GM18861 (cell line): ENCODE data around the gene FNDC3A.
A peak's percentile ranks its signal among the peaks of the same experiment; 100 is the strongest.
"Not testable (repeated sequence)": the region's sequence is repeated elsewhere in the genome, so short reads cannot be mapped to it uniquely, and the experiment has no call there.

Experiments used
- ATAC-seq: cut with Tn5 transposase; IDR thresholded peaks from one replicate; pipeline ENCODE4 v1.9.1; 2021; ENCODE audit not compliant: unreplicated experiment

The FNDC3A gene

DNA sequence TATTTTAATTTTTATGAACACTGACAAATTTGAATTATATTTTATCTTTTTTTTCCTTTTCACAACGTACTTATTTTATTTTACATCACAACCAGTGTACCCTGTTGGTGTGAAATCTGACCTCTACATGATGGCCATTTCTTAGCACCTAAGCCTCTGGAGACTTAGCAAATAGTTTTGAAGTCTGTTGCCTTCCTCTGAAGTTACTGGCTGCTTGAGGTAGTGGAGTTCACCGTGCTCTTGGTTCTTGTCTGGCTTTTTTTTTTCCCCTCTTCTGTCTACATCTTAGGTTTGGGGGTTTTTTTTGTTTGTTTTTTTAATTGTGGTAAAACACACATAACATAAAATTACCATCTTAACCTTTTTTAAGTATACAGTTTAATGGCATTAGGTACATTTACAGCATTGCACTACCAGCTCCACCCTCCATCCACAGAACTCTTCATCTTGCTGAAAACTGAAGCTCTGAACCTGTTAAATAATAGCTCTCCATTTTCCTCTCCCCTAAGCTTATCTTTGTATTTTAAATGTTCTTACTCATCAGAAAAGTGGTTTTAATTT, 150.3 kb downstream of the FNDC3A start:
- no peak for ATAC-seq

- no peak for ATAC-seq
Observed at GRCh38 chr13:49132479-49133002, 156.8 kb downstream of the FNDC3A start.

- ATAC-seq = no peak
Observed at GRCh38 chr13:49134305-49134704, 158.6 kb downstream of the FNDC3A start.

DNA sequence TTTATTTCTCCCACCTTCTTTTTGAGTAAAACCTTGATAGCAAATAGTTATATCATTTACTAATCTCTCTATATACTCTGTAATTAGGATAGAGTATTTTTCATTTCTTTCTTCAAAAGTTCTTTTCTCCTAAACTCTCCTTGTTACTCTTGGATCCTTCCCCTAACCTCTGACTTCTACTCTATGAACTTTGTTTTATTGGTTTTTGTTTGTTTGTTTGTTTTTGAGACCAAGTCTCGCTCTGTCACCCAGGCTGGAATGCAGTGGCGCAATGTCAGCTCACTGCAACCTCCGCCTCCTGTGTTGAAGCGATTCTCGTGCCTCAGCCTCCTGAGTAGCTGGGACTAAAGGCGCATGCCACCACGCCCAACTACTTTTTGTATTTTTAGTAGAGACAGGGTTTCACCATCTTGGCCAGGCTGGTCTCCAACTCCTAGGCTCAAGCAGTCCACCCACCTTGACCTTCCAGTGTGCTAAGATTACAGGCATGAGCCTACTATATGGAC, 161.5 kb downstream of the FNDC3A start:
- ATAC-seq = not testable (repeated sequence)

GRCh38 chr13:49140910-49141611, 165.3 kb downstream of the FNDC3A start:
- peak; percentile 53 for ATAC-seq

- ATAC-seq = no peak
Observed at GRCh38 chr13:49146950-49147355, 171.2 kb downstream of the FNDC3A start.

GRCh38 chr13:49148405-49148804, 172.7 kb downstream of the FNDC3A start:
- ATAC-seq = no peak

DNA sequence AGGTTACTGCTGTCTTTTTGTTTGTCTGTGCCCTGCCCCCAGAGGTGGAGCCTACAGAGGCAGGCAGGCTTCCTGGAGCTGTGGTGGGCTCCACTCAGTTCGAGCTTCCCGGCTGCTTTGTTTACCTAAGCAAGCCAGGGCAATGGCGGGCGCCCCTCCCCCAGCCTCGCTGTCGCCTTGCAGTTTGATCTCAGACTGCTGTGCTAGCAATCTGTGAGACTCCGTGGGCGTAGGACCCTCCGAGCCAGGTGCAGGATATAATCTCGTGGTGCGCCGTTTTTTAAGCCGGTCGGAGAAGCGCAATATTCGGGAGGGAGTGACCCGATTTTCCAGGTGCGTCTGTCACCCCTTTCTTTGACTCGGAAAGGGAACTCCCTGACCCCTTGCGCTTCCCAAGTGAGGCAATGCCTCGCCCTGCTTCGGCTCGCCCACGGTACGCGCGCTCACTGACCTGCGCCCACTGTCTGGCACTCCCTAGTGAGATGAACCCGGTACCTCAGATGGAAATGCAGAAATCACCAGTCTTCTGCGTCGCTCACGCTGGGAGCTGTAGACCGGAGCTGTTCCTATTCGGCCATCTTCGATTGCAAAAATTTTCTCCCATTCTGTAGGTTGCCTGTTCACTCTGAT, 182.4 kb downstream of the FNDC3A start:
- ATAC-seq = not testable (repeated sequence)

GRCh38 chr13:49163162-49163561, 187.4 kb downstream of the FNDC3A start:
- not testable (repeated sequence) for ATAC-seq

- ATAC-seq = no peak
Observed at GRCh38 chr13:49164712-49165111, 189.0 kb downstream of the FNDC3A start.

DNA sequence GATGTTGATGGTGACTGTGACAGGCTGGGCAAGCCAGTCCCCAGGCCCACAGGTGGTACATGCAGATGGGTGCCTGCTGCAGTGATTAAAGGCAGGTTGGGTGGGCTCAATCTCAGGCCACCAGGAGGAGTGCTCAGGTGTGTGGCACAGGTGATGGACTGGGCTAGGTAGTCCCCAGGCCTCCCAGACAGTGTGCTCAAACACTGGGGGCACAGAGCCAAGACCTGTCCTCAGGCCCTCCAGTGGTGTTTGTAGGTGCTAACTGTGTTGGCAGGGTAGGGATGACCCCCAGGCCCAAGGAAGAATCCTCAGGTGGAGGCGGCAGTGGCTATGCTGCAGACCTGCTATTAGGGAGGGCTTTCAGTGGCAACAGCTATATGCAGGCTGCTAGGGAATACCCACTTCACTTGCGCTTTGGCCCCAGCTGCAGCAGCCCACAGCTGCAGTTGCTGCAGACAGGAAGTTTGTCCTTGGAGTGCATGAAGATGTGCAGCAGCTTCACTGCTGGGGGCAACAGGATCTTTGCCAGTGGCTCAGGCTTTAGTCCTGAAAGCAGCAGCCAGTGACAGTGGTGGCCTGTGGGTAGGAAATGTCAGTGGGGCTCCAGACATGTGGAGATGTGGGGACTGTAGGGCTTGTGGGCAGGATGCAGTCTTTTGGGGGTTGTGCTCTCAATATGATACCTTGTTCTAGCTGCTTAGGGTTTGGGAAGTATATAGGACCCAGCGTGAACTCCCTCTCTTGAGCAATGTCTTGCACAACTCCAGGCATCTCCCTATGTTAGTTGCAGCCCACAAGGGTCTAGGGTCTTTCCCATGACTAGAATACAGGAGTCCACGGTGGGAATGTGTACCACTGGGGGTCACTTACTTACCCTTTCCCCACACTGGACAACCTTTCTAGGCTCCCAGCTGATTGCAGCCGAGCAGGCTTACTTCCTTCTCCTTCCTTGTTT, 190.4 kb downstream of the FNDC3A start:
- no peak for ATAC-seq

- no peak for ATAC-seq
Observed at GRCh38 chr13:49171359-49171758, 195.6 kb downstream of the FNDC3A start.

DNA sequence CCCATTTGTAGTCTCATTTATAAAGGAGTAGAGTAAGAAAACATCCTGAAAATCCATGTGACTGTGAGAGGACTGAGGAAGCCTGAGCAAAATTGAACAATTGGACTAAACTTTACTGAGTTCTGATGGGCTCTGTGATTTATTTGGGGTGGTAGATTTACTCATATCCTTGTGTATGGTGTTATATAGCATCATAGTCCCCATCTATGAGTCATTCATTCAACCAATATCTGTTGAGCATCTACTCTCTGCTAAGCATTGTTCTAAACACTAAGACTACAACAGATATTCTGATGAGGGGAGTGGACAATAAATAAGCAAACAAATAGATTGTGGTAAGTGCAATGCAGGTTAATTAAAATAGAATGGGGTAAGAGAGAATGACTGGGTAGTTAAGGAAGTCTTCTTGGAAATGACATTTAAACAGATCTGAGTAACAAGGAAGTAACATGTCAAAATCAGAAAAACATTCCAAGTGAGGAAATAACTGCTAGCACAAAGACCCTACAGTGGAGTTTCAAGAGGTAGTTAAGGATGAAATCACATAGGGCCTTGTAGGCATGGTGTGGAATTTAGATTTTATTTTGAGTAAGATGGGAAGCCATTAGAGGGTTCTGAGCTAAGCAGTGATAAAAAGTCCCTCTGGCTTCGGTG, 208.1 kb downstream of the FNDC3A start:
- no peak for ATAC-seq

DNA sequence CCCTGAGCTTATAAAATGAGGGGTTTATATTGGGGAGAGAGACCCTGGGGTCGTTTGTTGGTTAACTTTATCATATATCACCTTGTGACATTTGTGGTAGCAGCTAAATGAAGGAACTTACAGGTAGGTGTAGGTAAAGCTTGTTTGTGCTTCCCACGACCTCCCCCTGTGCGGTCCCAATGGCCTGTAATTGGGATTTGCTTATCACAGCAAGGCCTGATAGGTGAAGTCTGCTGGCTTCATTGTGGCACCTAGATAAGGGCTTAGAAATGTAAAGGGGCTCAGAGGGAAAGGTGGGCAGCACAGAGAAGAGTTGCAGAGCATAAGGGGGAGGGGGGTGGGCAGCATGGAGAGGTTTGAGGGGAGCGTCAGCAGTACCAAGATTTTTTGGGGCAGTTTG, 208.9 kb downstream of the FNDC3A start:
- no peak for ATAC-seq

GRCh38 chr13:49185264-49185663, 209.6 kb downstream of the FNDC3A start:
- no peak for ATAC-seq

DNA sequence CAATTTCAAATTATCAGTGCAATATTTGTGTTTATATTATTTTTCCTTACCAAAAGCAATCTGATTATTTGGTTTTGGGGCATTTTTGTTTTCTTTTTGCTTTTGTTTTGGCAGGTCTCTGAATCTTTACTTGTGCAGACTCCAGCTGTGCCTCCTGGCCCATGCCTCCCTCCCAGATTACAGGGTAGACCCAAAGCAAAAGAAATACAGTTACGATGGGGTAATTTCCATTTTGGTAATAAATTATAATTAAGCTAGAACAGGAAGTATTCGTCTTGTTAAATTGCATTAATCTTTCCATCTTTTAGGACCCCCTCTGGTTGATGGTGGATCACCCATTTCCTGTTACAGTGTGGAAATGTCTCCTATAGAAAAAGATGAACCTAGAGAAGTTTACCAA, 215.2 kb downstream of the FNDC3A start:
- no peak for ATAC-seq

- ATAC-seq = no peak
Observed at GRCh38 chr13:49206641-49207040, 230.9 kb downstream of the FNDC3A start.

- no peak for ATAC-seq
Observed at GRCh38 chr13:49208619-49209018, 232.9 kb downstream of the FNDC3A start.

DNA sequence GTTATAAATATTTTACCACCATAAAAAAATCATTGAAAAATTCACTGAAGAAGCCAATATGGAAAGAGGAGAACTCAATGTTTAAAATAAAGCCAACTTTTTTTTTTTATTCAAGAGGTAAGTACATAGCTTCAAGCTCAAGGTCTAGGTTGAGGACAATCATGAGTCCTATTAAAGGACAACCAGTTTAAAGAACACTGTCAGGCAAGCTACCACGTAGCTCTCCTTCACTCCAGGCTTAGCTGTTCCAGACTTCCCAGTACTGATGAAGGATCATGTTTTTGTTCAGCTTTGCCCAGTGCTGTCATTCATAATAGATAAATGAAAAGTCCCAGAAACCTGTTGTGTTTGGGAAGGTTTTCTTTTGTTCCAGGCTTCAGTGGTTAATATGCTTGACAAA, 234.4 kb downstream of the FNDC3A start:
- ATAC-seq = no peak

DNA sequence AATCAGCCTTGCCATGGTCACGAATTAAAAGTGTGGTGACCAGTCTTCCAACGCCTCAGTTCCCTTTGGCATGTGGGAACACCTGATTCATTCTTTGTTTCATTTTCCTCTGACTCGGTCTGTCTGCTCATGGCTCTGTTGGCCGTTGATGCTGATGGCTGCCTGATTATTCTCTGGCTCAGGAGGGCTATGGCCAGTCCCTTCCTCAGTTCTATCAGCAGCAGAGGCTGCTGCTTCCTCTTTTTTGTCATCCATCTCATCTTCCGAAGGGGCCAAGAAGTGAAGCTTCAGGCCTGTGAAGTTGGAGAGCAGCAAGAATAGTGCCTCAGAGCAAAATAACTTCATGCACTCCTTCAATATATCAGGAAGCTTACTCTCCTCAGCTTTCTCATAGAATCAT, 235.0 kb downstream of the FNDC3A start:
- no peak for ATAC-seq
